Adrenal gland (tissue), 12 donors: ENCODE results near the gene FAM161A. TPM values are rescaled to one million over a fixed set of nuclear protein-coding genes. Genes with fewer than 3 reads are reported as not detected.
"Not testable (repeated sequence)": the region's sequence is repeated elsewhere in the genome, so short reads cannot be mapped to it uniquely, and the experiment has no call there.

Experiments
- DNase-seq, 7 donors: peaks; one replicate each; pipeline ENCODE4 v3.0.0-alpha.2; 2019 to 2020
- H3K27ac ChIP-seq, 5 donors: fragments of 200-600 bp; sonication (generic) in 4 of 5; 1 replicate in 3 of 5; 2 replicates in 2 of 5; pipeline versions ENCODE4 v1.5.1 to v1.8.0; 2016 to 2020; ENCODE audit warnings: mild to moderate bottlenecking in 1 of 5
- H3K27me3 ChIP-seq: fragments of 200-600 bp; 2 replicates; pipeline ENCODE4 v1.8.0; 2021
- H3K36me3 ChIP-seq, 2 donors: fragments of 200-600 bp; replicated peaks in 1 of 2; 1 replicate in 1 of 2; 2 replicates in 1 of 2; pipeline versions ENCODE4 v1.5.1 to v1.8.0; 2018 to 2022
- H3K4me1 ChIP-seq, 2 donors: fragments of 200-600 bp; replicated peaks in 1 of 2; 1 replicate in 1 of 2; 2 replicates in 1 of 2; pipeline versions ENCODE4 v1.5.1 to v1.8.0; 2018 to 2021
- H3K4me3 ChIP-seq, 4 donors: fragments of 200-600 bp; sonication (generic) in 3 of 4; one replicate each; pipeline ENCODE4 v1.5.1; 2016 to 2018
- H3K9me3 ChIP-seq, 3 donors: fragments of 200-600 bp; sonication (generic) in 1 of 3; replicated peaks in 1 of 3; 1 replicate in 2 of 3; 2 replicates in 1 of 3; pipeline versions ENCODE4 v1.5.1 to v1.8.0; 2016 to 2021
- POLR2A ChIP-seq, 2 donors: fragments of 450-650 bp; IDR thresholded peaks; one replicate each; pipeline ENCODE4 v1.6.1; 2017; ENCODE audit warnings: antibody characterized with exemption in 2 of 2, mild to moderate bottlenecking in 2 of 2, moderate library complexity in 1 of 2
- WGBS, 4 donors: extraction: QIAGEN DNeasy Blood & Tissue Kit in 2 of 4; methylation state at CpG; one replicate each; pipeline versions ENCODE4 v1.1.5 to v1.1.7; 2013 to 2017; 5-methylcytosine and 5-hydroxymethylcytosine counted together
- intact Hi-C, 2 donors: fragments of 100-400 bp; cut with DNase I; formaldehyde crosslinking; loops; one replicate each; pipeline versions ENCODE4 v1.14.1 to v1.15.0; 2022 to 2023
- polyA plus RNA-seq, 3 donors: library from polyadenylated mRNA; stranded (reverse); fragments of 200-250 nt in 2 of 3; fragments of 350-450 nt in 1 of 3; fragmentation: Illumina TruSeq in 1 of 3; extraction: RNeasy Lipid Tissue Mini Kit (QIAGEN cat#74804) in 1 of 3; gene quantifications; one replicate each; pipeline ENCODE4 v1.2.3, GENCODE V29; 2013 to 2014
- total RNA-seq, 9 donors: library from RNA; depleted of rRNA in 4 of 9; stranded (reverse); fragments of >200 nt in 4 of 9; fragments of 120-200 nt in 1 of 9; fragmentation: NEBNext Ultra II Directional in 1 of 9; extraction: Animal tissue kit (Norgen Biotek cat#: 25700) in 1 of 9; gene quantifications; one replicate each; pipeline versions ENCODE4 v1.1.0 to v1.2.4, GENCODE V29; 2013 to 2023
- TF ChIP-seq, protein P1 (sequence below), 6 experiments: fragments of 450-650 bp in 4 of 6; fragments of 200-600 bp in 2 of 6; sonication (generic) in 1 of 6; IDR thresholded peaks; 1 replicate in 5 of 6; 2 replicates in 1 of 6; pipeline versions ENCODE4 v1.5.1 to v1.8.0; 2016 to 2021; ENCODE audit warnings: antibody characterized with exemption in 6 of 6, mild to moderate bottlenecking in 2 of 6, moderate library complexity in 1 of 6
- donor health status: healthy with polysubstance abuse.
- donor health status: Bipolar disorder and iron deficiency.
- donor health status: DM: yes; HTN: yes; CAD: no.
- donor health status: DM: no; HTN: no; CAD: no.
- donor health status: DM: no; HTN: no; CAD: no.
- donor health status: DM: yes; HTN: yes; CAD: no.

FAM161A gene
- total and polyA plus RNA-seq, 12 donors: 0.87 to 4.7 (median 1.7) TPM

DNA sequence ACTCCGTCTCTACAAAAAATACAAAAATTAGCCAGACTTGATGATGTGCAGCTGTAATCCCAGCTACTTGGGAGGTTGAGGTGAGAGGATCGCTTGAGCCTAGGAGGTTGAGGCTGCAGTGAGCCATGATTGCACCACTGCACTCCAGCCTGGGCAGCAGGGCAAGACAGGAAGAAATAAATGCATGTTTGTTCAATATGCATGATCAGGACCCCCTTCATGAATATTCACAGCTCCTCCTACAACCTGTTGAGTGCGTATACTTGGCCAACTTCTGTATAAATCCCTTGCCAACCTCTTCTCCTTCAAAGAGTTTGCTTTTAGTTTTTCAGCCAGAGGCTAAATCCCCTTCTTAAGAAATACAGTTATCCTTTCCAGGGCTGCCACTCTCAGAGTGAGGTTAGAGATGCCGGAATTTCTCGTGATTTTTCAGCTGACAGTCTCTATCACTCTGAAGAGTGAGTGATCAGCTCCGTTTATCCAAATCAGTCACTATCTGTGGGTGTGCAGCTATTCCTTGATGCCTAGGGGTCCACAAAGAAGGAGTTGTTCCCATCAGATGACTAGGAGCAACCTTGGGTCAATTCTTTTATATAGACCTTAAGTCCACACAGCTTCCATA lies 39.2 kb downstream of the FAM161A start:
- Histone ChIP-seq H3K27ac (no peak overlapping the region), H3K4me1 (no peaks in the 10 kb centered on the region), H3K36me3 (no peaks in the 10 kb centered on the region), H3K27me3 (no peaks in the 10 kb centered on the region), H3K4me3 (no peak overlapping the region), H3K9me3 (no peaks in the 10 kb centered on the region)
- intact Hi-C loops: no loop called here
- TF ChIP-seq POLR2A (IDR thresholded peaks at IDR 0.05): no peak
- TF ChIP-seq, protein P1, sequence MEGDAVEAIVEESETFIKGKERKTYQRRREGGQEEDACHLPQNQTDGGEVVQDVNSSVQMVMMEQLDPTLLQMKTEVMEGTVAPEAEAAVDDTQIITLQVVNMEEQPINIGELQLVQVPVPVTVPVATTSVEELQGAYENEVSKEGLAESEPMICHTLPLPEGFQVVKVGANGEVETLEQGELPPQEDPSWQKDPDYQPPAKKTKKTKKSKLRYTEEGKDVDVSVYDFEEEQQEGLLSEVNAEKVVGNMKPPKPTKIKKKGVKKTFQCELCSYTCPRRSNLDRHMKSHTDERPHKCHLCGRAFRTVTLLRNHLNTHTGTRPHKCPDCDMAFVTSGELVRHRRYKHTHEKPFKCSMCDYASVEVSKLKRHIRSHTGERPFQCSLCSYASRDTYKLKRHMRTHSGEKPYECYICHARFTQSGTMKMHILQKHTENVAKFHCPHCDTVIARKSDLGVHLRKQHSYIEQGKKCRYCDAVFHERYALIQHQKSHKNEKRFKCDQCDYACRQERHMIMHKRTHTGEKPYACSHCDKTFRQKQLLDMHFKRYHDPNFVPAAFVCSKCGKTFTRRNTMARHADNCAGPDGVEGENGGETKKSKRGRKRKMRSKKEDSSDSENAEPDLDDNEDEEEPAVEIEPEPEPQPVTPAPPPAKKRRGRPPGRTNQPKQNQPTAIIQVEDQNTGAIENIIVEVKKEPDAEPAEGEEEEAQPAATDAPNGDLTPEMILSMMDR (IDR thresholded peaks at IDR 0.05): no peak
- DNase-seq: no peak
- WGBS, 4 donors: 78 to 87% (median 81%) methylated on average over 6 of the region's 6 CpGs

DNA sequence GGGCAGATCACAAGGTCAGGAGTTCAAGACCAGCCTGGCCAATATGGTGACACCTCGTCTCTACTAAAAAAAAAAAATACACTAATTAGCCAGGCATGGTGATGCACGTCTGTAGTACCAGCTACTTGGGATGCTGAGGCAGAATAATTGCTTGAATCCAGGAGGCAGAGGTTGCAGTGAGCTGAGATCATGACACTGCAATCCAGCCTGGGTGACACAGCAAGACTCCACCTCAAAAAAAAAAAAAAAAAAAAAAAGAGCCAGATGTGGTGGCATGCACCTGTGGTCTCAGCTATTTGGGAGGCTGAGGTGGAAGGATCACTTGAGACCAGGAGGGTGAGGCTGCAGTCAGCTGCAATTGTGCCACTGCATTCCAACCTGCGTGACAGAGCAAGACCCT lies 40.5 kb downstream of the FAM161A start:
- DNase-seq, H3K27me3 ChIP-seq, intact Hi-C loops, H3K4me1 ChIP-seq, H3K9me3 ChIP-seq, H3K27ac ChIP-seq, H3K4me3 ChIP-seq, H3K36me3 ChIP-seq: not testable (repeated sequence)
- WGBS, 4 donors: 89 to 99% (median 93%) methylated on average over 3 of the region's 3 CpGs

DNA sequence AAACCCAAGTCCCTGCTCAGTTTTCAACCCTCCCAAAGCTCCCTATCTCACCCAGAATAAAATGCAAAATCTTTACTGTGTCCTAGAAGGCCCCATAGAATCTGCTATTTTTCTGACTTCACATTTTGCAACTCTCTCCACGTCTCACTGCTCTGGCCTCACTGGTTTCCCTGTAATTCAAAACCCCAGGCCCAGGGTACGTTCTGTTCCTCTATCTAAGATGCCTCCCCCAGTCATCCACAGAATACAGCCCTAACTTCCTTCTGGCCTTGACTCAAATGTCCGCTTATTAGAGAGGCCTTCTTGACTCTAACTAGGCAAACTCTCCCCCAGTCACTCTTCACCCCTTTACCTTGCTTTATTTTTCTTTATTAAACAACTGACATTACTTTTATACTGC lies 42.0 kb downstream of the FAM161A start:
- DNase-seq: no peak
- TF ChIP-seq POLR2A (IDR thresholded peaks at IDR 0.05): no peak
- TF ChIP-seq, protein P1 (IDR thresholded peaks at IDR 0.05): no peak
- H3K4me1 ChIP-seq: no peaks in the 10 kb centered on the region
- H3K36me3 ChIP-seq: no peaks in the 10 kb centered on the region
- H3K9me3 ChIP-seq: no peaks in the 10 kb centered on the region
- no peak overlapping the region for H3K4me3 ChIP-seq
- intact Hi-C loops: no loop called here
- H3K27me3 ChIP-seq: no peaks in the 10 kb centered on the region
- H3K27ac ChIP-seq: no peak overlapping the region
- 76 to 89% (median 84%) methylated on average over 3 of the region's 3 CpGs for WGBS, 4 donors

DNA sequence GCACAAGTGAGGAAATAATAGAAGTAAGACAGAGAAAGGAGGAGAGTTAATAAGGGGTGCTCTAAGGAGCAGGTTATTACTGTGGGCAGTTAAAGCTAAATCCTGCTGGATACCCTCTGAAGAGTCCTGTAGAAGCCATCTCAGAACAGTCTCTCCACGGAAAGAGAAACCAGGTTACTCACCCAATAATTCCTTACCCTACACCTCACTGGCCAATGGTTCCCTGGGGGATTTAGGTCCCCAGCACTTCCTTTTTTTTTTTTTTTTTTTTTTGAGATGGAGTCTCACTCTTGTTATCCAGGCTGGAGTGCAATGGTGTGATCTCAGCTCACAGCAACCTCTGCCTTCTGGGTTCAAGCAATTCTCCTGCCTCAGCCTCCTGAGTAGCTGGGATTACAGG lies 43.7 kb downstream of the FAM161A start:
- H3K27me3 ChIP-seq, H3K4me1 ChIP-seq, H3K4me3 ChIP-seq, H3K9me3 ChIP-seq, intact Hi-C loops, DNase-seq, H3K27ac ChIP-seq, H3K36me3 ChIP-seq: not testable (repeated sequence)
- WGBS, 4 donors: 74 to 83% (median 82%) methylated on average over 1 of the region's 1 CpG

DNA sequence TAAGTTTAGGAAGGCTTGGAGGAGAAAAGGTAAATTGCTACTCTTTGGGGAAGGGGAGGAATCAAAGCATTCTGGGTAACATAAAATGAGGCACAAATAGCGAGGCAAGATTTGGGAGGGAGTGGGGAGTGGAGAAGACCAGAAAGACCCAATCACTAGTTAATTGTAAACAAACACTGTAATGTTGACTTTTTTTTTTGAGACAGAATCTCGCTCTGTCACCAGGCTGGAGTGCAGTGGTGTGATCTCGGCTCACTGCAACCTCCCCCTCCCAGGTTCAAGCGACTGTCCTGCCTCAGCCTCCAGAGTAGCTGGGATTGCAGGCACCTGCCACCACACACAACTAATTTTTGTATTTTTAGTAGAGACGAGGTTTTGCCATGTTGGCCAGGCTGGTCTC lies 45.2 kb downstream of the FAM161A start:
- DNase-seq, intact Hi-C loops, H3K4me1 ChIP-seq, H3K4me3 ChIP-seq, H3K27ac ChIP-seq, H3K36me3 ChIP-seq, H3K27me3 ChIP-seq, H3K9me3 ChIP-seq: not testable (repeated sequence)
- WGBS, 4 donors: 74 to 86% (median 78%) methylated on average over 5 of the region's 5 CpGs

DNA sequence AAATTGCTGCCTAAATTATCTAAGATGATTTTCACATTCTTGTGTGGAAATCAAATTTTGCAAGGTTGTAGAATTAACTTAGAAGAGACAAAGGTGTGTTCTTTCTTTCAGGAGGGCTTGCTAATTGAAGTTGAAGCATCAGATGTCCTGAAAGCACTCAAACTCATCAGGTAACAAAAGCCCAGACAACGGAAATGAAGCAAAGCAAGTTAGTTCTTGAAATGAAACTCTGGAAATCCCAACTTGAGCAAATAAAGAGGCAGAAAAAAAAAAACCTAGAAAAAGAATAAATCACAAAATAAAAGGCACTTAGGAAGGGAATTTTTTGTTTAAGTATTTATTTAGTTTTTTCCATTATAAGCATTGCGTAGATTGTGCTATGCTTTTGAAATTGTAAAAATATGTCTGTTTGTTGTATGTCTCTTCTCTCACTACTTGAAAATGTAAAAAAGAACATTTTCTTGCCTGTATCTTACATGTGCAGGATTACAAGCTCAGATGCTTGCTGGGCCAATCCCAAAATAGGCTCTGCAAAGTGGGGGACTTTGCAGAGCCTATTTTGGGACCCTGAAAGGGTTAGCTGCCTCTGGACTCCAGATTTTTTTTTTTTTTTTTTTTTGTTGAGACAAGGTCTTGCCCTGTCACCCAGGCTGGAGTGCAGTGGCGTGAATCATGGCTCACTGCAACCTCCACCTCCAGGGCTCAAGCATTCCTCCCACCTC lies 46.7 kb downstream of the FAM161A start:
- TF ChIP-seq POLR2A (IDR thresholded peaks at IDR 0.05): no peak
- TF ChIP-seq, protein P1 (IDR thresholded peaks at IDR 0.05): no peak
- H3K36me3 ChIP-seq: no peaks in the 10 kb centered on the region
- no peak overlapping the region for H3K27ac ChIP-seq
- intact Hi-C loops: no loop called here
- H3K9me3 ChIP-seq: no peaks in the 10 kb centered on the region
- H3K4me3 ChIP-seq: no peak overlapping the region
- 79 to 90% (median 81%) methylated on average over 3 of the region's 3 CpGs for WGBS, 4 donors
- H3K27me3 ChIP-seq: no peaks in the 10 kb centered on the region
- no peaks in the 10 kb centered on the region for H3K4me1 ChIP-seq
- no peak for DNase-seq
